GM15510 (cell line): Measurements from ENCODE around the gene UQCRQ.

Experiments
- POLR2A ChIP-seq: IDR thresholded peaks from 3 replicates; pipeline ENCODE4 v1.6.1; 2011; ENCODE audit warnings: borderline replicate concordance; ENCODE audit not compliant: insufficient read length; ENCODE audit errors: extremely low read depth

Gene UQCRQ

DNA sequence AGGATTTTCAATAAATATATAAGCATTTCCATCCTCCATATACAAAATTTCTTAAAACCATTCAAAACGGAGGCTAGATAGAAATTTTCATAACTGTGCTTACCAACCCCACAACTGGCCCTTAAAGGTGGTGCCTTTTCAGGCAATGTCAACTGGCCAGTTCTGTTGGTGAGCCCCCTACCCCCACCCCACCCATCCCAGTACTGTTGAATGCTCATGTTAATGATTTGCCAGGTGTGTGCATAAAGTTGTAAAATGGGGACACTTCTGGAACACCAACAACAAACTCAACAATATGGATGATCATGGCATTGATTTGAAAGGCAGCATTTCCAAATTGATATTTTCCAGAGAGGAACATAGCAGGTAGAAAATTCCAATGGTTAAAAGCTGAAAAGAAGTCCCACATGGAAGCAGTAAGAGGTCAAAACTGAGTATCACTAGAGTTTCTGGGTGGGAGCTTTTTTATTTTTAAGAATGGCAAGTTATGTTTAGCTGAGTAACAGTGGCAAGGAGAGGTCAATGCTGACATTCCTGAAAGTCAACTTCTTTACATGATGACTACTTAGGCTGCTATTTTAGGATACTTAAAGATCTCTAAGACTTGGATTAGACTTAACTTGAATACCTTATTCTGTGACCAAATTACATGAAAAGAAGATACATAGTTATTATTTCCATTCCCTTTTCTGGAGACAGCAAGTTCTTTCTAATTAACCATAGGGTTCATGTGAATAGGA lies 9.7 kb downstream of the UQCRQ start:
- no peak for TF ChIP-seq POLR2A

DNA sequence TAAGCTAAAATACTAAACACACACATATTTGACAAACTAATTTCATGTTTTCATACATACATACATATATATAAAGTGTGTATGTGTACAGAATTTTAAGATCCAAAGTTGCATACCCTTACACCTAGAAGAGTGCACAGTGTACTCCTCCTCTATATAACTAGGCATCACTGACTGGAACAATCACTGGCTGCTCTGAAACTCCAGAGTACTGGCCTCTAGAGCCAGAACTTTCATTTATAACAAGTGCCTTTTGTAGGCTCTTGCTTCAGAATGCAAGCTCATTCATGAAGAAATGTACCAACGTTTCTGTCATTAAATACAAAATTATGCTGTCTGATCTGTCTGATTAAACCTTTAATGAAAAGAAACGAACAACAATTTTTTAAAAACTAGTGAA lies 11.0 kb downstream of the UQCRQ start:
- TF ChIP-seq POLR2A: no peak

DNA sequence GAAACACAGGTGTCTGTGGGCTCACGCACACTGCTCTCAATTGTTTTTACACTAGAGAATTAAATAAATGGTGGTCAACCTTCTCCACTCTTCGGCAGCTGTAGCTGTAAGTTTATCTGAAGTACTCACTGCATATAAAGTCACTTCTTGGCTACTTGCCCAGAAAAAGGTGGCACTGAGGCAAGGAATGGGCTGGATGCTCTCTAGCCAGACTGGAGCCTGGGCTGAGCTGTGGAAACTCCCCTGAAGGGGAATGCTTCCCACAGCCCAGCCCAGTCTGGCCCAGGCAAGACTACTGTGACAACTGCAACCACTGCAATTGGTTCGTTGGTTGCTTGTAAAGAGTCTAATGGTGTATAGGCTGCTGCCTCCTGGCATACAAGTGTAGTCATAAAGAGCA lies 11.5 kb downstream of the UQCRQ start:
- no peak for TF ChIP-seq POLR2A

DNA sequence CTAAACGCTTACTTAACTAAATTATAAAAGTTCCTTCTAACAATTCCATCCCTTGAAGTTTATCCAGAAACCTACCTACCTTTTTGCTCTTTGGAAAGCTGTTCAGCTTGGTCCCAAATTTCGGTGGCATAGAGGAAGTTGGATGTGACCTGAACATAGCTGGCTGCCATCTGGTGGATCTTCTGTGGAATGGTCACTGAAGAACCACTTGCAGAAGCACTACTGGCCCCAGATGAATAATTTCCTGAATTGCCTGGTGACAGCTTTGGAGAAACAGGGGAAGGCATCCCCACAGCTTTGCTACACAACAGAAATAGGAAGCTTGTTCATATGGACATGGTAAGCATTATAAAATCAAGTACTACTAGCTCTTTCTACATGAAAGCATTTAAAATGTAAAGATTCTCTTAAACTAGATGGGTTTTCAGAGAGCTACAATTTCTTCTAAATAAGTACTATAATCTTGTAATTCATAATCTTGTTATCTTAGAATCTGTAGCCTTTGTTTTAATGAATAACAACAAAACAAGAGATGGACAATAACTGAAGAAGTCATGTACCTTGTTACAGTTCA lies 16.9 kb downstream of the UQCRQ start:
- TF ChIP-seq POLR2A: no peak

DNA sequence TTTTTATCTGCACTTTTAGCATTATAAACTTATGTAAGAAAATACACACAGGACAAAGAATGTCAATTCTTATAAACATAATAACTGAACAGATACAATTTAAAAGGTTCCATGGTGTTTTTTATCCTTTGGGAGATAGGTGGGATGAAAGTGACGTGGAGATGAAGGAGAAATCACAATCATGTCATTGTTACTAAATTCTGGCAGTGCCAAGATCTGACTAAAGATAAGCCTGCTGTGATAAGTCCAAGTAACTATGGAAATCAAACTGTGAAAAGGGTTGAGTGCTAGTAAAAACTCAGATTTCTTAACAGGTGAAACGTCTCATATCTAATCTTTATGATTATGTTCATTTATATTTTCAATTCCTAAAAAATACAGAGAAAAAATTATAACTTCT lies 18.1 kb downstream of the UQCRQ start:
- TF ChIP-seq POLR2A: no peak

DNA sequence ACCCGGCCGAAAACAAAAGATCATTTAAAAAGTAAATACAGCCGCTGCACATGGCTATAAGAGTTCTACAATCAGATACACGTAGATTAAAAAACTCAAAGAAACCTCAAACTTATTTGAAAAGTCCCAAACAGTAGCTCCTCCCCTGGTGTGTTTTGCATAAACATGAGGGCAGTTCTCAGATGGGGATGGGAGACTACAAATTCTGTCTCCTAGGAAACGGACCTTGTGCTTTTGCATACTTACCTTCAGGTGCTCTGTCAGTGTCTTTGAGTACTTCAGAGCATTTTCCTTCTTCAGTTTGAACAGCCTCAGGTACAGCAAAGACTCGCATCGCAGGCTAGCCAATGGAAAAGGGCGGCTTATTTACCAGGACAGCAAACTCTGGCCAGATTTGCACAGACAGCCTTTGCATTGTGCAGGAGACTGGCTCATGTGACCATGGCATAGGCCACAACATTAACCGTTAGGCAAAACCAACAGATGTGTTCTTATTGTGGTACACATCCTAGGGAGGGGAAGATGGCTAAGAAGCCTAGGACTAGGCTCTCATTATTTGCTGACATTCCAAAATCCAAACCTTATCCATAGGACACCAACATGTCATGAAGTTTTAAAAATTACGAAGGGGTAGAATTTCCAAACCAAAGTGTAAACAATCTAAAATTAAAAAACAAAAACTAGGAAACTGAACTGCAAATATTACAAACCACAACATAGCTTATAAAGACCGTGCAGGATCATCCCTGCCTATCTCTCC lies 19.8 kb downstream of the UQCRQ start:
- TF ChIP-seq POLR2A: no peak

DNA sequence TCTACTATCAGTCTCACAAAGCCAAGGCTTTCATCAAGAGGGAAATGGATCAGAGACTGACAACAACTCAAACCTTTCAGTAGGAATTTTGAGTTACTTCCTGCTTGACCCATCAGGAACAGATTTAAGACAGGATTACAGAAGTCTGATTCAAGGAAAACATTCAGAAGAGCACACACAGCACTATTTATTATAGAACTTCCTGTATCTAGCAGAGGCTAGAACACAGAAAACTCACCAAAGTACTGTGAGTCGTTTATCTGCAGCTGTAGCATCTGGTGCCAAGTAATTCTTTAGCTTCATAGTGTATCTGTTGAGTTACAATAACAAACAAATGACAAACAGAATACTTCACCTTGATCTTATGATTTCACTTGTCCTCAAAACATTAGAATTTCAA lies 20.8 kb downstream of the UQCRQ start:
- TF ChIP-seq POLR2A: no peak

DNA sequence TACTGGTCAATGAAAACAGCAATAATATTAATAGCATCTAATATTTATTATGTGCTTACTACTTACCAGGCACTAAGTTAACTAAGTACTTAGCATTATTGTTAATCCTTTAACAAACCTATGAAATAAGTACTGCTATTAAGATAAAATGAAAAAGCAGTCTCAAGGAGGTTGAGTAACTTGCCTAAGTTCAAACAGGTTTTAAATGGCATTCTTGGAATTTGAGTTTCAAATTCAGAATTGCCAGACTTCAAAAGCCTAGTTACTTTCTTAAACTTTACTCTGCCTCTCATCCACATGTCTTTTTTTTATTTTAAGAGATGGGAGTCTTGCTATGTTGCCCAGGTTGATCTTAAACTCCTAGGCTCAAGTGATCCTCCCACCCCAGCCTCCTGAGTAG lies 23.1 kb downstream of the UQCRQ start:
- TF ChIP-seq POLR2A: no peak

DNA sequence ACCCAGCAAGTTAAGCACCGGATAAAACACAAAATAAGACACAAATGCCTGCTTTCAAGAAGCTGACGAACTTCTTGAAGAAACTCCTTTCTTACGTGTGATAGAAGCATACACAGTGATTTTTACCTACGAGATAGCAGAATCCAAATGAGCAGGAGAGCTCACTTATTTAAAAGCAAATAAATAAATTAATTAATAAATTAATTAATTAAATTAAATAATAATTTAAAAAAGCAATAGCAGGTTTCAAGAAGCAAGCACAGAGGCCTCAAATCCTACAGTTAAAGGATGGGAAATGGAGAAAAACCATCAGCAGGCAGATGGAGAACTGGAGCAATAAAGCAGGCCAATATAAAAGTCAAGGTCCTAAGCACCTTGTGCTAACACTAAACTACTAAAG lies 24.4 kb downstream of the UQCRQ start:
- TF ChIP-seq POLR2A: no peak

DNA sequence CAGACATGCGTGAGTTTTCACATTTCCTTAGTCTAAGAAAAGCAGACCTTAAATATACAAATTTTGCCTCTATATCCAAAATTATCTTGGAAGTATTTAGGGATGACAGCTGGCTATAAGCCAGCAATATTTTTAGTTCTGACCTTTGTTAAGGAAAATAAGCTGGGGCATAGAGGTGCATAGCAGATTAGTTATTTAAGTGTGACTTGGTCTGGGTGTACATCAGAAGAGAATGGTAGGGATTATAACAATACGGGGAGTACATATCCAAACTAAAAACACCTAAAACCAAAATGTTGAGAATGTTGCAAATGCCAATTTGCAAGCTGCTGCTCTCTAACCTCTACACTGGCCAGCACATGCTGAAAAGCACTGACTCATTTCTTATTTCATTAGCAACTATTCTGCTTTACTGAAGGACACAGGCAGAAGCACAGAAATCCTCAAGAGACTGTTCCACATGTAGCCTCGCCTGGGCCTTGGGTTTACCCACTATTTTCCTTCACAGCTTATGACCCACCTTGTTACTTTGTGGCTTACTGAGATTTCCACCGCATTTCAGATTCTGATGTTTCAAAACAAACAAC lies 29.4 kb downstream of the UQCRQ start:
- no peak for TF ChIP-seq POLR2A

DNA sequence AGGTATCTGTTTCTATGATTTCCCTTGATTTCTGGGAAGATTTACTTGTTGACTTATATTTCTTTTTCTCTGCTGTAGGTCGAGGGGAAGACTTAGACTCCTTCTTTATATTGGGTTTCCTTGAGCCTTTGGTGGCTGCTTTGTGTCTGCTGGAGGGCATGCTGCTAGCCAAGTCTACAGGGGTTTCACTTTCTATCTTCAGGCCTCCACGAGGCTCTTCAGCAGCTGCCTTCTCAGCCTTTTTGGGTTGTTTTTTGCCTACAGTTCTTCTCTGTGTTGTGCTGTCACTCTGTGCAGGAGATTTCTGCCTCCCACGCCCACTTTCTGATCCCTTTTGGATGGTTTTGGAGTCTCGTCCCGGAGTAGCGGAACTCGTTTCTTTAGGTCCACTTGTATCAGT lies 30.2 kb downstream of the UQCRQ start:
- no peak for TF ChIP-seq POLR2A

DNA sequence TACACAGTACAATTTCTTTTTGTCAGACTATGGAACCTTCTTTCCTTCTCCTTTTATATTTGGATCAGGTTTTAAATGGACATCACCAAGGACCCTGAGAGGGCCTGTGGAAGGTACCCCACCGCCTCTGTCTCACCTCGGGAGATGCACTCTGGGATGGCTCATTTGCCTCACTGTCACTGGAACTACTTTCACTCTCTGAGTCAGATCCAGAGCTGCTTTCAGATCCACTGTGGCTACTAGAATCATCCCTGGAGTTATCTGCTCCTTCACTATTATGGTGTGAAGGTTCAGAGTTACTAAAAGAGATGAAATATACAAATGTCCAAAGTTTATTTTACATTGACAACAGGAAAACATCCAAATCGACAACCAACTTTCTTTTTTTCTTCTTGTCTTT lies 31.7 kb downstream of the UQCRQ start:
- TF ChIP-seq POLR2A: no peak

DNA sequence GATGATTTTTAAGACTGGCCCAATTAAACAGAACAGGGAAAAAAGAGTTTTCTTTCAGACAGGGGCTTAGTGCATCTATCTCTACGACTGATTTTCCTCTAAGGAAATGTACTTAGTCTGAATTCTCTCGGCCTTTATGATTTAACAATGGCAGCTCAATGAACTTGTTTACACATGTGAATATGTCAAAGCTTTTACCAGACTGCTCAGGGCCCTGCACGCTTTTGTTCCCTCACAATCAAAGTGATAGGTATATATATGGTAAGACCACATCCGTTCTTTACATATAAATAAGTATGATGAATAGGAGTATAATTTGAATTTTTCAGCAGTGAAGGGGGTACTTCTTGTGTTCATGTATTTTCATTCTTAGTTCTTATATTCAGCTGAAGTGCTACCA lies 34.6 kb downstream of the UQCRQ start:
- TF ChIP-seq POLR2A: no peak

DNA sequence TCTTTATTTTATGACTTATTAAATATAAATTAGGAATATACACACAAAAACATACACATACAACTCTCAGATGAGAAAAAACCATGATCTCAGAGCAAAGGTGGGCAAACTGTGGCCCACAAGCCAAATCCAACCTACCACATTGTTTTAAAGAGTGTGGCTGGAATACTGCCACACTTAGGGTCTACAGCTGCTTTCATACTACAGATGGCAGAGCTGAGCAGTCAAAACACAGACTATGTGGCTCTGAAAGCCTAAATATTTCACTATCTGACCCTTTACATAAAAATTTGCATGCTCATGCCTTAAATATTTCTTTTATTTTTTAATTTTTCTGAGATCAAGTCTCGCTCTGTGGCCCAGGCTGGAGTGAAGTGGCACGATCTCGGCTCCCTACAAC lies 35.3 kb downstream of the UQCRQ start:
- no peak for TF ChIP-seq POLR2A

DNA sequence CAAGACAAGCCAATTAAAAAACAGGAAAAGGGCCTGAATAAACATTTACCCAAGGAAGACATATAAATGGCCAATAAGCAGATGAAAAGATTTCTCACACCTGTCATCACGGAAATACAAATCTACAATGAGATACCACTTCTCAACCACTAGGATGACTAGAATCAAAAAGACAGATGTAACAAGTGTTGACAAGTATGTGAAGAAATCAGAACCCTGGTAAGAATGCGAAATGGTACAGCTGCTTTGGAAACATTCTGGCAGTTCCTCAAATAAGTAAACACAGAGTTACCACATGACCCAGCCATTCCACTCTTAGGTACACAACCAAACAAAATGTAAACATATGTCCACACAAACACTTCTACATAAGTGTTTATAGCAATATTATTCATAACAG lies 39.5 kb downstream of the UQCRQ start:
- TF ChIP-seq POLR2A: no peak

DNA sequence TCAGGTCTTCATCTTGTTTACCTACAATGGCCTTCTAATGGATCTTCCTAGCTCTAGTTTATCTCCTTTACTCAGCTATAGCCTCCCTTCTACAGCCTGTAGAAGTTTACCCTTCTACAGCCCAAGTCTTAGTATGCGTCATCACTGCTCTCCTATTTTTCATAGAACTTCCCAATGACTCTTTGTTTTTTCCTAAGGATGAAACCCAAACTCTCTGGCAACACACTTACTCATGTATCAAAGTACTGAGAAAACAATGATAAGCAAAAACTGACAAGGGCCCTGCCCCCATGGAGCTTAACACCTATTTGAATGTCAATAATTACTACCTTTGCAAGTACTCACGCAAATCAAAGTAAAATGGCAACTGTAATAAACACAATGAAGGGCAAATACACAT lies 40.7 kb downstream of the UQCRQ start:
- TF ChIP-seq POLR2A: no peak

DNA sequence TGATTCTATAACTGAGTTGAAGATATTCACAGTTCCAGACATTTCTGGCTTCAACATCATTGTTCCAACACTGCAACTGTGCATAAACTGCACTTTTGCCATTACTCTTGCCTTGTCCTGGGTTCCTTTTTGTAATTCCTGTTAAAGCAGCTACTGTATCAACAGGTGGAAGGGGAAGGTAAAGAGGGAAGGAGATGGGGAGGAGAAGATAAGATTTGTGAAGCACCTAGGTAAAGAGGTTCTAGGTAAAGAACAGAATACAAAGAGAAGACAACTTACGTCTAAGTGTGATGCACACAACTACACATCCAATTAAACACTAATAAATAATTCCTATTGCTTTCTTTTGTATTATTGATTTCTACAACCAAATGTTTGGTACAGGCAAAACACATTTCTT lies 43.3 kb downstream of the UQCRQ start:
- no peak for TF ChIP-seq POLR2A

DNA sequence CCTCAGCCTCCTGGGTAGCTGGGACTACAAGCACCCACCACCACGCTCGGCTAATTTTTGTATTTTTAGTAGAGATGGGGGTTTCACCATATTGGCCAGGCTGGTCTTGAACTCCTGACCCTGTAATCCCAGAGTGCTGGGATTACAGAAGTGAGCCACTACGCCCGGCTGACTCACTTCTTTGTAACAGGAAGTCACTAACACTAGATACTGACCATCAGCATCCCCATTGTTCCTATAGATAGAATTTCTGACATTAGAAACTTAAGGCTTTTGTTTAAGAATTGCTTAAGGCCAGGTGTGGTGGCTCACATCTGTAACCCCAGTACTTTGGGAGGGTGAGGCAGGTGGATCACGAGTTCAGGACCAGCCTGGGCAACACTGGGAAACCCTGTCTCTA lies 49.2 kb downstream of the UQCRQ start:
- no peak for TF ChIP-seq POLR2A
